Measurements from ENCODE around the gene WBP4. TPM values are rescaled to one million over a fixed set of nuclear protein-coding genes. Genes with fewer than 3 reads are reported as not detected.

WBP4 gene
- 10 to 100 TPM; 15.3 to 23.2 (median 18.5) TPM for total RNA-seq

GRCh38 chr13:41061075-41061913 is at the start of gene WBP4:
Gene WBP4, plus strand, starts transcription at chr13:41061509. Its CDS starts 165 bp downstream, at chr13:41061674.
- H3K27ac ChIP-seq (replicated peaks in 1 of 4): peak within 1 kb of the TSS; percentile 95 to 99 (median 99)
- no peaks in the 10 kb centered on the region for H3K27me3 ChIP-seq
- H3K36me3 ChIP-seq: peaks cover 0 to 13% (median 5%) of the 10 kb centered on the region in 4 donors
- peak within 1 kb of the TSS; percentile 77 to 89 (median 82) for H3K4me3 ChIP-seq
- no peaks in the 10 kb centered on the region for H3K9me3 ChIP-seq
- WGBS: under 1% methylated on average over 57 of the region's 71 CpGs
- peak; percentile 91 for TF ChIP-seq POLR2AphosphoS5 (IDR thresholded peaks at IDR 0.05)
- no peak for TF ChIP-seq EP300 (IDR thresholded peaks at IDR 0.05)
- TF ChIP-seq POLR2A (IDR thresholded peaks at IDR 0.05; ENCODE audit: low read depth): peak; percentile 65
- peak in 1 of 3 experiments; percentile 31 for TF ChIP-seq CTCF (IDR thresholded peaks at IDR 0.05)
- peak; percentile 98 for DNase-seq (ENCODE audit: extremely low spot score)
- intact Hi-C loops (cut with DNase I): loop anchor here (5.0 to 10.0 kb wide), 3 partner anchors 139 to 984 kb away; partner anchors contain the start of genes DGKH and MRPS31
- H3K4me1 ChIP-seq: peaks cover 54 to 73% (median 69%) of the 10 kb centered on the region in 4 donors

DNA sequence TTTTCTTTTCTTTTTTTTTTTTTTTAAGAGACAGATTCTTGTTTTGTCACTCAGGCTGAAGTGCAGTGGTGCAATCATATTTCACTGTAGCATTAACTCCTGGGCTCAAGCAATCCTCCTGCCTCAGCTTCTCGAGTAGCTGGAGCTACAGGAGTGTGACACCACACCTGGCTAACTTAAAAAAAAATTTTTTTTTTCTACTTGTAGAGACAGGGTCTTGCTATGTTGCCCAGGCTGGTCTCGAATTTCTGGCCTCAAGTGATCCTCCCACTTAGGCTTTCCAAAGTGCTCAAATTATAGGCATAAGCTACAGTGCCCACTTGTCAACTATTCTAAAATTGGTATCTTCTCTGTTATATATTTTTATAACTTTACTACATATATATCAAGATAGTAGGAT is 48.8 kb upstream of the WBP4 start:
- no peak for DNase-seq (ENCODE audit: extremely low spot score)
- WGBS: 79% methylated on average over 2 of the region's 2 CpGs
- Histone ChIP-seq H3K4me3 (no peak overlapping the region), H3K27me3 (no peaks in the 10 kb centered on the region), H3K9me3 (no peaks in the 10 kb centered on the region), H3K36me3 (no peaks in the 10 kb centered on the region), H3K27ac (replicated peaks in 1 of 4) (no peak overlapping the region), H3K4me1 (peaks cover 9 to 15% (median 13%) of the 10 kb centered on the region in 4 donors)
- TF ChIP-seq POLR2A (IDR thresholded peaks at IDR 0.05; ENCODE audit: low read depth) (no peak), POLR2AphosphoS5 (IDR thresholded peaks at IDR 0.05) (no peak), EP300 (IDR thresholded peaks at IDR 0.05) (no peak), CTCF (IDR thresholded peaks at IDR 0.05) (no peak)
- intact Hi-C loops (cut with DNase I): no loop called here

DNA sequence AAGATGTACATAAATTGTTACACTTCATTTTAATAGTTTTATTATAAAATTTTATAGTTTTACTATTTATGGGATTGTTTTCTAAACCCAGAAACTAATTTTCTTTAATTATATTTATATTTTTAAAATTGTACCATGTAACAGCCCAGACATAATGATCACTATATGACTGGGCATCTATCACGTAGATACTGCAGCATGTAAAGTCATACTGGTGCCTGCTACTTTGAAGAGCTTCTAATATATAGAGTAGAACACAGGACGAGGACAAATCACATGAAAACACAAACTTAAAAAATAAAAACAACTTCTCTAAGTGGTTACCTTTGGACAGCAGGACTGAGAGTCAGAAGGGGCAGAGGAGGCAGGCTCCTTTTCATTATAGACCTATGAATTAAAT is 47.5 kb upstream of the WBP4 start:
- H3K36me3 ChIP-seq: no peaks in the 10 kb centered on the region
- H3K27ac ChIP-seq (replicated peaks in 1 of 4): no peak overlapping the region
- H3K4me3 ChIP-seq: no peak overlapping the region
- no peak for DNase-seq (ENCODE audit: extremely low spot score)
- H3K27me3 ChIP-seq: no peaks in the 10 kb centered on the region
- WGBS: 86% methylated on average over 2 of the region's 2 CpGs
- intact Hi-C loops (cut with DNase I): no loop called here
- TF ChIP-seq POLR2A (IDR thresholded peaks at IDR 0.05; ENCODE audit: low read depth): no peak
- no peak for TF ChIP-seq EP300 (IDR thresholded peaks at IDR 0.05)
- H3K9me3 ChIP-seq: no peaks in the 10 kb centered on the region
- peaks cover 10 to 14% (median 12%) of the 10 kb centered on the region in 4 donors for H3K4me1 ChIP-seq

DNA sequence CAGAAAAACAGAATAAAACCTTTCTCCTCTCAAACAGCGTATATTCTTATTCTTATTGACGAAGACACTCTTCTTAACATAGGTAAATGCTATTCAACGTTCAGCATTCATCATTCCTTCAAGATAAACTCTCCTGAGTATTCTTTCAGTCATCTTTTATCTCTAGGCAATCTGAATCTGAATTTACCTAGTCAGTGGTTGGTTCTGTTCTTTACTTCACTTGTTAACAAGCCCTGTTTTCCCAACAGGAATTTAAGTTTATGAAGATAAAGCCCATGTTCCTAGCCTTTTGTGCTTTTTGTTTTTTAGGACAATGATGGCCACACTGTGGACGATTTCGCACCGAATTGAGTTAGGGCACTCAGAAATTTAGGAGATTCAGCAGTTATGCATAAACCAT is 45.4 kb upstream of the WBP4 start:
- Histone ChIP-seq H3K9me3 (no peaks in the 10 kb centered on the region), H3K27ac (replicated peaks in 1 of 4) (no peak overlapping the region), H3K27me3 (no peaks in the 10 kb centered on the region), H3K4me1 (peaks cover 11 to 35% (median 32%) of the 10 kb centered on the region in 4 donors), H3K4me3 (no peak overlapping the region), H3K36me3 (no peaks in the 10 kb centered on the region)
- no peak for DNase-seq (ENCODE audit: extremely low spot score)
- WGBS: 87% methylated on average over 6 of the region's 6 CpGs
- intact Hi-C loops (cut with DNase I): no loop called here
- TF ChIP-seq CTCF (IDR thresholded peaks at IDR 0.05) (no peak), EP300 (IDR thresholded peaks at IDR 0.05) (no peak), POLR2AphosphoS5 (IDR thresholded peaks at IDR 0.05) (no peak)

DNA sequence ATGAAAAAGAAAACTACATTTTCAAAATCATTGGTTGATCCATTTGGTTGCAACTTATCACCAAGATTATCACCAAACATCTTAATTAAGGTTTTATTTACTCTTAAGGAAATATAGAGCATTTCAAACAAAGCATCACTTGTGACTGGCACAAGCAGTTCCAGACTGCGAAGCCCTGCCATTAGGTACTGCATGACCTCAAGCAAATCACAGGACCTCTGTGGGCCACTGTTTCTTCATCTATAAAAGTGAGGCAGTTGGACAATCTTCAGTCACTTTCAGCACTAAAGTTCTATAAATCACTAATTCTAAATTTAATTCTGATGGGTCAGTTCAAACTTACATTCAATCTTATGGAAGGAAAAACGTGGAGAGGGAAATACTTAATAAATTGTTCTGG is 44.1 kb upstream of the WBP4 start:
- peak overlapping the region in 2 of 4 donors; percentile 13 to 39 for H3K27ac ChIP-seq (replicated peaks in 1 of 4)
- H3K27me3 ChIP-seq: no peaks in the 10 kb centered on the region
- 57% methylated on average over 2 of the region's 2 CpGs for WGBS
- DNase-seq (ENCODE audit: extremely low spot score): no peak
- no peaks in the 10 kb centered on the region for H3K9me3 ChIP-seq
- no peaks in the 10 kb centered on the region for H3K36me3 ChIP-seq
- TF ChIP-seq POLR2AphosphoS5 (IDR thresholded peaks at IDR 0.05) (peak in 1 of 2 donors; percentile 6), POLR2A (IDR thresholded peaks at IDR 0.05; ENCODE audit: low read depth) (no peak)
- intact Hi-C loops (cut with DNase I): no loop called here
- H3K4me1 ChIP-seq: peaks cover 17 to 45% (median 42%) of the 10 kb centered on the region in 4 donors
- H3K4me3 ChIP-seq: peak overlapping the region; percentile 6 to 36 (median 18)

All from esophagus muscularis mucosa (tissue), 4 donors.